Measurements from ENCODE around the gene CD9.

Gene CD9

DNA sequence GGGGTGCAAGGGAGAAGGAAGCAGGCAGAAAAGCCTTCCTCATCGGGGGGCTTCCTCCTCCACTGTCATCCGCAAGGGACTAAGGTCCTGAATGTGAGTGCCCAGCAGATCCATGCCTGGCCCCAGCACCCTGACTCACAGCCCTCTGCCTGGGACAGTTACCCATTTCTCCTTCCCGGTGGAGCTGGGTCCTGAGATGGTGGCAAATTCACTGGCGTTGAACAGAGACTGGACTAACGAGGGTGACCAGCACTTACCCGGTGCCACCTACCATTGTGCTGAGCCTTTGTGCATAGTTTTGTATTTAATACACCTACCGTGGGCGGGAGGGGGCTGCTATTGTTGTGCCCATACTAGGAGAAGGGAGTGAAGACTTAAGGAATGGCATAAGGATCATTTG, 79.4 kb downstream of the CD9 start:
- Mint-ChIP-seq H3K4me1 (peaks cover 6% of the 10 kb centered on the region), H3K4me3 (peak overlapping the region; percentile 52), H3K27me3 (peaks cover 77% of the 10 kb centered on the region), H3K9me3 (no peaks in the 10 kb centered on the region), H3K27ac (no peak overlapping the region), H3K36me3 (no peaks in the 10 kb centered on the region)
- DNase-seq = no peak
- CTCF ChIA-PET = interaction anchor here (1.0 to 5.8 kb wide), 9 partner anchors 10 to 291 kb away, joined by 3 to 109 read pairs (median 5); no protein-coding TSS in a partner anchor

DNA sequence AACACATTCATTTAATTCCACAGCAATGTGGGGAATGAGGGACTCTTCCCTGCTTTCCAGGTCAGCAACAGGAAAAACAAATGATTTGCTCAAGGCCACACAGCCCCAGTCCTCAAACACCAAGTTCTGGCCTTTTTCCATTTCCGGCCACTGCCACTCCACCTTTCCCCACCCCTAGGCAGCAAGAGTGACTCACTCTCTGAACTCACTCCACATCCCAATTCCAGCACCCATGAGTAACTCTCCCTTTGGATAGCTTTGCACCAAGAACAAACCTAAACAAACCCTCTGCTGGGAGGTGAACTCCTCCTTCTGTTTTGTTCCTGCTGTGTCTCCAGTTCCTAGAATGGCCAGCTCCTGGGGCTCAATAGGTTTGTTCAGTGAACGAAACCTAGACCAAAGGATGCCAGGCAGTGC, 79.9 kb downstream of the CD9 start:
- no peaks in the 10 kb centered on the region for H3K9me3 Mint-ChIP-seq
- peaks cover 74% of the 10 kb centered on the region for H3K27me3 Mint-ChIP-seq
- H3K36me3 Mint-ChIP-seq = no peaks in the 10 kb centered on the region
- H3K4me1 Mint-ChIP-seq = peaks cover 6% of the 10 kb centered on the region
- no peak for DNase-seq
- no peak overlapping the region for H3K27ac Mint-ChIP-seq
- CTCF ChIA-PET = interaction anchor here (1.7 to 5.8 kb wide), 4 partner anchors 76 to 214 kb away, joined by 5 to 109 read pairs (median 18); no protein-coding TSS in a partner anchor
- H3K4me3 Mint-ChIP-seq = peak overlapping the region; percentile 52

DNA sequence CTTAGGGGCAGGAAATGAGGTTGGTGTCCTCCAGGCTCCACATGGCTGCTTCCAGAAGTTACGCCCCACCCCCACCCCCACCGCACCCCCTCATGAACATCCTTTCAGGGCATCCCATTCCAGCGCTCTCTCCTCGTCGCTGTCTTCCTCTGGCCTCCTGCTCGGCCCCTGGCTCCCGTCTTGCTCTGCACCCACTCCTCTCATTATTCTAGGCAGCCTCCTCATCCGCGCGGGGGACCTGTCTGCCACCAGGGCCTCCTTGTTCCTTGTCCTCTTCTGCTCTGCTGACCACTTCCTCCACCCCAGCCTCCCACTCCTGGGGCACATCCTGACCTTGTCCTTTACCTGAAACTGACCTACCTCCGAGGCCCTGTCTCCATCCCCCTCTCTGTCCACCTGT, 80.5 kb downstream of the CD9 start:
- no peak for DNase-seq
- CTCF ChIA-PET = interaction anchor here (2.3 to 5.8 kb wide), 3 partner anchors 77 to 215 kb away, joined by 7 to 109 read pairs (median 30); no protein-coding TSS in a partner anchor
- H3K4me1 Mint-ChIP-seq = peaks cover 6% of the 10 kb centered on the region
- H3K27ac Mint-ChIP-seq = no peak overlapping the region
- no peaks in the 10 kb centered on the region for H3K36me3 Mint-ChIP-seq
- H3K27me3 Mint-ChIP-seq = peaks cover 70% of the 10 kb centered on the region
- H3K4me3 Mint-ChIP-seq = no peak overlapping the region
- H3K9me3 Mint-ChIP-seq = no peaks in the 10 kb centered on the region

DNA sequence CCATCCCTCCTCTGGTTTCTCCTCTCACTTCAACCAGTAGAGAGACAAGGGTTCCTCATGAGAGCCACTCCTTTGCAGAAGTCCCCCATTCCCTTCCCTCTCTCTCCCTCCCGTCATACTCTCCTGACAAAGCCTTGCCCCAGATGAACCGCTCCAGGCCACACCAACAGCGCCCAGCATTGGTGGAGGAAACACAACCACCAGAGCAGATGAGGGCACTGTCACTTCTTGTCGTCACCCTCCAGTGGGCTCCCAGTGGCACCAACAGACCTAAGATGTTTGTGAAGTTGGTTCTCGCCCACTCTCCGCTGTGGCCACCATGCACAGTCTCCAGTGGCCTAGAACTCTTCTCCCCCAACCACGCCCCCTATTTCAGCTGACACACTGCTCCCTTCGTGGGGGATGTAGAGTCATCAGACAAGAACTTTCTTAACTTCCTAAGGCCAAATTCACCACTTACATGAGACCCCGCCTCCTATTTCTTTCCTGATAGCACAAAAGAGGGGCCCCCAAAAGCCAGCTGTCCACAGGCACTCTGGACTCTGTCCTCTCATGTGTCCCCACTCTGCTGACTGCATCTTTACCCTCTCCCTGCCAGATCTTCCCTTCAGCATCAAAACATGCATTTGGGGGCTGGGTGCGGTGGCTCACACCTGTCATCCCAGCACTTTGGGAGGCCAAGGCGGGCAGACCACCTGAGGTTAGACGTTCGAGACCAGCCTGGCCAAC, 81.0 kb downstream of the CD9 start:
- peaks cover 65% of the 10 kb centered on the region for H3K27me3 Mint-ChIP-seq
- DNase-seq = no peak
- H3K4me3 Mint-ChIP-seq = no peak overlapping the region
- no peak overlapping the region for H3K27ac Mint-ChIP-seq
- CTCF ChIA-PET = no interaction called here
- peaks cover 6% of the 10 kb centered on the region for H3K4me1 Mint-ChIP-seq
- H3K36me3 Mint-ChIP-seq = no peaks in the 10 kb centered on the region
- no peaks in the 10 kb centered on the region for H3K9me3 Mint-ChIP-seq

DNA sequence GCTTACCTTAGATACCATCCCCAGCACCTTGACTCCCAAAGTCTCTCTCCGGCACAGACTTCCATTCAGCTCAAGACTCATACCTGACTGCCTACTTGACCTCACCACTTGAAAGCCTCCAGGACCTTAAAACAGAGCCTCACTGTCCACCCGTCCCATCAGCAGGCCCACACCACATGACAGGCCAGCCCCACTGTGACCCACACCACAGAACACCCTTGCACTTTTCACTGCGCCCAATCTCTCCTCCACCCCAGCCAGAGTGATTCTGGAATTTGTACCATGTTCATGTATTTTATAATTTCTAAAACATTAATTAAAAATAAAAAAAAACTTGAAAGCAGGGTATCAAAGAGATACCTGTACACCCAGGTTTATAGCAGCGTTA, 82.2 kb downstream of the CD9 start:
- CTCF ChIA-PET = interaction anchor here (2.1 to 3.2 kb wide), 3 partner anchors 85 to 89 kb away, joined by 10 to 15 read pairs (median 13); no protein-coding TSS in a partner anchor
- H3K9me3 Mint-ChIP-seq = no peaks in the 10 kb centered on the region
- peaks cover 6% of the 10 kb centered on the region for H3K4me1 Mint-ChIP-seq
- H3K27ac Mint-ChIP-seq = no peak overlapping the region
- no peak overlapping the region for H3K4me3 Mint-ChIP-seq
- H3K27me3 Mint-ChIP-seq = peaks cover 54% of the 10 kb centered on the region
- no peaks in the 10 kb centered on the region for H3K36me3 Mint-ChIP-seq
- DNase-seq = no peak

DNA sequence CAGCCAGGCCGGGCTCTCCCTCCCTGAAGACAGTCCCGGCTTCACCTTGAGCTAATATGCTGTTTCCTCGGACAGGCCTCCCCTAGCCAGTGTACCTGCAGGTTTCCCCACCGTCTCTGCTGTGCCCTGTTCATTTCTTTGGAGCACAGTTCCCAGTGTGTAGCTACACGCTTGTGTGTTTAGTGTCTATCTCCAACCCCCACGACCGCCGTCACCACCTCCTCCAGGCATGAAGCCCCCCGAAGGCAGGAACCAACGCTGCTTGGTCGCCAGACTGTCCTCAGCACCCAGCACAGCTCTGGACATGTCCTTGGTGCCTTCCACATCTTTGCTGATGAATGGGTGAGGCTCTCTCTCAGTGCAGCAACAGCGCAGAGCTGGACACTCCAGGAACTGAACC, 84.1 kb downstream of the CD9 start:
- H3K36me3 Mint-ChIP-seq = no peaks in the 10 kb centered on the region
- DNase-seq = no peak
- no peak overlapping the region for H3K4me3 Mint-ChIP-seq
- CTCF ChIA-PET = interaction anchor here (0.6 to 4.9 kb wide), 21 partner anchors 8 to 295 kb away, joined by 3 to 28 read pairs (median 4); no protein-coding TSS in a partner anchor
- peaks cover 43% of the 10 kb centered on the region for H3K27me3 Mint-ChIP-seq
- H3K9me3 Mint-ChIP-seq = no peaks in the 10 kb centered on the region
- no peaks in the 10 kb centered on the region for H3K4me1 Mint-ChIP-seq
- no peak overlapping the region for H3K27ac Mint-ChIP-seq

DNA sequence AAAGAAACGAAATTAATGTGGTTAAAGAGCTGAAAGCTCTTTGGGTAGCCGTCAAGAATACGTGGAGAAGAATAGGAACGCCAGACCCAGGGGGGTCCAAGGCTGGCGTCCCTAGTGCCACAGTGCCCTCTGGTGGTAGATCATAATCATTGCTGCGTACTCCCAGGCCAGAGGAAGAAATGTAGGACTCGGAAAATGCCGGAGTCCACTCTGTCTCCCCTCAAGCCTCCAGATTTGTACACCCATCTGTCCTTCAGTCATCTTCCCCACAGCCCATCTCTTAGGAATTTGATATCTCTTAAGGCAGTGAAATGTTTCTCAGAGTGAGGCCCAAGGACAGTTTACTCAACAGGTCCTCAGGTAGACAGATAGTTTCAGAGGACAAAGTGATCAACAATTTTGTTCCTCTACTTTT, 84.9 kb downstream of the CD9 start:
- H3K36me3 Mint-ChIP-seq = no peaks in the 10 kb centered on the region
- CTCF ChIA-PET = interaction anchor here (0.6 to 4.9 kb wide), 16 partner anchors 9 to 296 kb away, joined by 3 to 28 read pairs (median 4); no protein-coding TSS in a partner anchor
- H3K4me1 Mint-ChIP-seq = no peaks in the 10 kb centered on the region
- no peak overlapping the region for H3K4me3 Mint-ChIP-seq
- peaks cover 35% of the 10 kb centered on the region for H3K27me3 Mint-ChIP-seq
- no peak overlapping the region for H3K27ac Mint-ChIP-seq
- peak; percentile 69 for DNase-seq
- H3K9me3 Mint-ChIP-seq = no peaks in the 10 kb centered on the region

DNA sequence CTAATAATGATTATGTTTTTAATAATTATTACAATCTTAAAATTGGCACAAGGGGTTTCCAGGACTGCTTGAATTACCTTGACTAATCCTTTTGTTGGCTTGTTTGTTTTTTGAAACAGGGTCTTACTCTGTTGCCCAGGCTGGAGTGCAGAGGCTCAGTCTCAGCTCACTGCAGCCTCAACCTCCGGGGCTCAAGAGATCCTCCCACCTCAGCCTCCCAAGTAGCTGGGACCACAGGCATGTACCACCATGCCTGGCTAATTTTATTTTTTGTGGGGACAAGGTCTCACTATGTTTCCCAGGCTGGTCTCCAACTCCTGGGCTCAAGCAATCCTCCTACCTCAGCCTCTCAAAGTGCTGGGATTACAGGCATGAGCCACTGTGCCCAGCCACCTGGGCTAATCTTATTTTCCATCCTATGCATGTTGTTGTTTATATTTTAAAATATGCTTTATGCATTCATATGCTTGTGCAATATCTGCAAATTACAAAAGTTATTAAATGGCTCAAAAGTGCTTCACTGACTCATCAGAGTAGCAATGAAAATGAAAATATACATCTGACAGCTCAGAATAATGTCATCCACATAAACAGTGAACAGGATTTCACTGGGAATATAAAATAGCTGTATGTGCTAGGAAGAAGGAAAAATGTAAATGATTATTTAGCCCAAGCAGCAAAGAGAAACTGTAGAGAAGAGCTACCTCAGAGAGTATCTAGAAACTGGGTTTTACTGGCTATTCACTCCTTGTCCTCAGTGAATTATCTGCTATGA, 85.5 kb downstream of the CD9 start:
- Mint-ChIP-seq H3K9me3 (no peaks in the 10 kb centered on the region), H3K4me3 (no peak overlapping the region), H3K27ac (no peak overlapping the region), H3K4me1 (no peaks in the 10 kb centered on the region), H3K27me3 (peaks cover 28% of the 10 kb centered on the region), H3K36me3 (no peaks in the 10 kb centered on the region)
- CTCF ChIA-PET = interaction anchor here (0.6 to 4.9 kb wide), 18 partner anchors 9 to 298 kb away, joined by 3 to 28 read pairs (median 4); no protein-coding TSS in a partner anchor
- no peak for DNase-seq
